DND-41 (cell line): Measurements from ENCODE around the gene CTSH.

Source experiments
- ATAC-seq: fragments of 200-7000 bp; cut with Tn5 transposase; 3 replicates; pipeline ENCODE4 v1.9.1; 2021; ENCODE audit warnings: low read depth; ENCODE audit not compliant: insufficient read depth
- DNase-seq: peaks from one replicate; pipeline ENCODE4 v3.0.0-alpha.2; 2020
- H2AFZ ChIP-seq: 2 replicates; pipeline ENCODE4 v1.6.0; 2012; ENCODE audit warnings: low read depth, low read length
- H3K27ac ChIP-seq: 2 replicates; pipeline ENCODE4 v1.5.1; 2012; ENCODE audit warnings: low read length, inconsistent platforms
- H3K27me3 ChIP-seq: fragments of 200-600 bp; sonication (generic); 2 replicates; pipeline ENCODE4 v1.6.0; 2012; ENCODE audit warnings: low read length, mild to moderate bottlenecking, inconsistent platforms; ENCODE audit not compliant: insufficient read depth, poor library complexity
- H3K36me3 ChIP-seq: 2 replicates; pipeline ENCODE4 v1.5.1; 2012; ENCODE audit warnings: low read length, inconsistent platforms; ENCODE audit not compliant: insufficient read depth
- H3K4me1 ChIP-seq: 2 replicates; pipeline ENCODE4 v1.5.1; 2012; ENCODE audit warnings: mild to moderate bottlenecking, low read length; ENCODE audit not compliant: insufficient read depth
- H3K4me2 ChIP-seq: 2 replicates; pipeline ENCODE4 v1.6.0; 2012; ENCODE audit warnings: mild to moderate bottlenecking, moderate library complexity, low read length, inconsistent platforms; ENCODE audit not compliant: insufficient read depth
- H3K4me3 ChIP-seq, 2 experiments: fragments of 200-600 bp in 1 of 2; shearing (Covaris generic) in 1 of 2; 2 replicates each; pipeline ENCODE4 v1.5.1; 2012 to 2016; ENCODE audit warnings: inconsistent platforms in 2 of 2, low read length in 2 of 2, mild to moderate bottlenecking in 2 of 2, low read depth in 1 of 2, moderate library complexity in 1 of 2
- H3K79me2 ChIP-seq: 2 replicates; pipeline ENCODE4 v1.6.0; 2012; ENCODE audit warnings: low read length, inconsistent platforms; ENCODE audit not compliant: insufficient read depth
- H3K9ac ChIP-seq: 2 replicates; pipeline ENCODE4 v1.6.0; 2012; ENCODE audit warnings: low read depth, mild to moderate bottlenecking, inconsistent platforms, low read length, moderate library complexity
- H3K9me3 ChIP-seq: 2 replicates; pipeline ENCODE4 v1.5.1; 2012; ENCODE audit warnings: low read length, moderate library complexity, mild to moderate bottlenecking, inconsistent platforms; ENCODE audit not compliant: insufficient read depth, severe bottlenecking
- H4K20me1 ChIP-seq: 2 replicates; pipeline ENCODE4 v1.6.0; 2012; ENCODE audit warnings: low read length; ENCODE audit not compliant: insufficient read depth
- EZH2 ChIP-seq: IDR thresholded peaks from 3 replicates; pipeline ENCODE4 v1.6.1; 2012; ENCODE audit warnings: borderline replicate concordance, low read depth, mild to moderate bottlenecking, moderate library complexity, low read length, inconsistent platforms; ENCODE audit not compliant: severe bottlenecking
- TF ChIP-seq, protein P1 (sequence below): IDR thresholded peaks from 2 replicates; pipeline ENCODE4 v1.5.1; 2012; ENCODE audit warnings: borderline replicate concordance, low read length, moderate library complexity, mild to moderate bottlenecking; ENCODE audit not compliant: poor library complexity, severe bottlenecking; ENCODE audit errors: extremely low read depth

The CTSH gene

DNA sequence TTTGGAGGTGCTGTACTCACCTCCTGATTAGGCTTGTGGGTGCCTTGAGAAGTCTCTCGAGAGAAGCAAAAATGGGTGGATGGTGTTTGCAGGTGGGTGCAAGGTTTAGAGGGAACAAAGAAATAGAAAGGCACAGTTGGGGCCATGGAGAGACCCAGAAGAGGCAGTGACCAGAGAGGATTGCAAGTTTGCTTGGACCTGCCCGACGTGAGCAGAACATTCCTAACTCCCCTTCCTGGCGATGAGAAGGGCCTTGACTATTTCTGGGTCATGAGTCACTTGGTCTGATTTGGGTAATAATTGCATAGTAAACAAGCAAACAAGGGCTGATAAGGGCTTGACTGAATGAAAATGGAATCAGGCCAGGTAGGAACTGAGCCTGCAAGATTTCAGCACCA lies 7.0 kb upstream of the CTSH start:
- ATAC-seq (no peak), DNase-seq (no peak)
- H3K9me3 ChIP-seq = no peaks in the 10 kb centered on the region
- H3K36me3 ChIP-seq = no peaks in the 10 kb centered on the region
- H3K4me2 ChIP-seq = no peak overlapping the region
- TF ChIP-seq, protein P1, sequence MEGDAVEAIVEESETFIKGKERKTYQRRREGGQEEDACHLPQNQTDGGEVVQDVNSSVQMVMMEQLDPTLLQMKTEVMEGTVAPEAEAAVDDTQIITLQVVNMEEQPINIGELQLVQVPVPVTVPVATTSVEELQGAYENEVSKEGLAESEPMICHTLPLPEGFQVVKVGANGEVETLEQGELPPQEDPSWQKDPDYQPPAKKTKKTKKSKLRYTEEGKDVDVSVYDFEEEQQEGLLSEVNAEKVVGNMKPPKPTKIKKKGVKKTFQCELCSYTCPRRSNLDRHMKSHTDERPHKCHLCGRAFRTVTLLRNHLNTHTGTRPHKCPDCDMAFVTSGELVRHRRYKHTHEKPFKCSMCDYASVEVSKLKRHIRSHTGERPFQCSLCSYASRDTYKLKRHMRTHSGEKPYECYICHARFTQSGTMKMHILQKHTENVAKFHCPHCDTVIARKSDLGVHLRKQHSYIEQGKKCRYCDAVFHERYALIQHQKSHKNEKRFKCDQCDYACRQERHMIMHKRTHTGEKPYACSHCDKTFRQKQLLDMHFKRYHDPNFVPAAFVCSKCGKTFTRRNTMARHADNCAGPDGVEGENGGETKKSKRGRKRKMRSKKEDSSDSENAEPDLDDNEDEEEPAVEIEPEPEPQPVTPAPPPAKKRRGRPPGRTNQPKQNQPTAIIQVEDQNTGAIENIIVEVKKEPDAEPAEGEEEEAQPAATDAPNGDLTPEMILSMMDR = no peak
- no peak for TF ChIP-seq EZH2
- no peak overlapping the region for H3K4me3 ChIP-seq
- no peak overlapping the region for H2AFZ ChIP-seq
- no peak overlapping the region for H3K9ac ChIP-seq
- H3K27me3 ChIP-seq = no peaks in the 10 kb centered on the region
- H4K20me1 ChIP-seq = no peaks in the 10 kb centered on the region
- no peaks in the 10 kb centered on the region for H3K4me1 ChIP-seq
- no peaks in the 10 kb centered on the region for H3K79me2 ChIP-seq
- H3K27ac ChIP-seq = no peak overlapping the region

DNA sequence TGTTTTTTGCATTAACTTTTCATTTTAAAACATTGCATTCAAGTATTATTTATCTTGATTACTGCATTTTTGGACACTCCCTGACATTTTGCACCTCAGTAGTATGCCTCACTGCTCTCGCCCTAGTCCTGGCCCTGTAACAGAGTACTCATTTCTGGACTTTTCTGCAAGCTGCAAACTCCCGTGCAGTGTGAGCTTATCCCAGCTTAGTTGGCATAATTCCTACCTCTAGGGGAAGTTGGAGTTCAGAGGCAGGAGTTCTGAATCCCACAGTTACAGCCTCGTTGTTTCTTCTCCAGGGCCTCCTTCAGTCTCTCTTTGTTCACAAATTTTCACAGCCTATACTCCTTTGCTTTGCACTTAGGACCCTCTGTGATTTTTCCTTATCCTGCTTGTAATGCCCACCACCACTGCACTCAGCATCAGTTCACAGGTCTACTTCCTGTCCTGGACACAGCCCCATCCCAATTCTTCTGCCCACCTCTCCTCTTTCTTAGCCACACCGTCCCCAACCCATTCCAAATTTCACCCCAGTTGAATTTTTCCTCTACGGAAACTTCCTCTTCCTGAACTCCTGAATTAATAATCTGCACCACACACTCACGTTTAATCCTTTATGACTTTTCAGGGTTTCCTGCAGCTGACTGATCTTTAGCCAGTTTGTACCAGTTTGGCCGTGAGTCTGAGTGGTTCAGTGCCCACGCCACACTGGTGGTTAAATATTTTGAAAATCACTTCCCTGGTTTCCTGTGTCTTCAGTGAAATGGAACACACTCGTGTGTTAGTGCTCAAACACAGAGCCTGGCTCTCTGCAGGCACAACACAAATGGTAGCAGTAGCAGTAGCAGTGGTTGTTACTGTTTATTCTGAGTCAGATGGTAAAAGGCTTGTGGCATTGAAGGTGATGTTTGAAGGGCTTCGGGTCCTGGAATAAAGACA lies 6.3 kb upstream of the CTSH start:
- H3K4me1 ChIP-seq = no peaks in the 10 kb centered on the region
- no peaks in the 10 kb centered on the region for H3K27me3 ChIP-seq
- H3K79me2 ChIP-seq = no peaks in the 10 kb centered on the region
- H3K9ac ChIP-seq = no peak overlapping the region
- no peak overlapping the region for H3K4me2 ChIP-seq
- no peak overlapping the region for H3K4me3 ChIP-seq
- TF ChIP-seq, protein P1 = no peak
- no peak for TF ChIP-seq EZH2
- H3K36me3 ChIP-seq = no peaks in the 10 kb centered on the region
- DNase-seq (no peak), ATAC-seq (peak; percentile 49; the same call in 2 of the 3 replicates)
- H3K27ac ChIP-seq = no peak overlapping the region
- H4K20me1 ChIP-seq = no peaks in the 10 kb centered on the region
- H2AFZ ChIP-seq = no peak overlapping the region
- H3K9me3 ChIP-seq = no peaks in the 10 kb centered on the region

DNA sequence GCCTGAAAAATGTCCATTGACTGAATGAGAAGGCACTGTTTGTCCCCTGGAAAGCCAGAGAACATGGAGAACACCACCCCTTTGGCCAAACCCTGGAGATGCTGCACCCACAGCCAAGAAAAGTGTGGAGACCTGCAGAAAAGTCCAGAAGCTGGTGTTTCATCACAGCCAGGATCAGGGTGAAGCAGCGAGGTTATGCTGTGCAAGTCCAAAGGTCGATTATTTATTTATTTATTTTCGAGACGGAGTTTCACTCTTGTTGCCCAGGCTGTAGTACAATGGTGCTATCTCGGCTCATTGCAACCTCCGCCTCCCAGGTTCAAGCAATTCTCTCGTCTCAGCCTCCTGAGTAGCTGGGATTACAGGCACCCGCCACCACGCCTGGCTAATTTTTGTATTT lies 5.5 kb upstream of the CTSH start:
- H3K9ac ChIP-seq = no peak overlapping the region
- no peak overlapping the region for H3K4me3 ChIP-seq
- TF ChIP-seq, protein P1 = no peak
- TF ChIP-seq EZH2 = no peak
- ATAC-seq (no peak), DNase-seq (no peak)
- no peaks in the 10 kb centered on the region for H3K79me2 ChIP-seq
- no peak overlapping the region for H3K27ac ChIP-seq
- no peaks in the 10 kb centered on the region for H3K36me3 ChIP-seq
- H3K4me1 ChIP-seq = no peaks in the 10 kb centered on the region
- no peak overlapping the region for H3K4me2 ChIP-seq
- no peaks in the 10 kb centered on the region for H3K9me3 ChIP-seq
- H2AFZ ChIP-seq = no peak overlapping the region
- H3K27me3 ChIP-seq = no peaks in the 10 kb centered on the region
- H4K20me1 ChIP-seq = no peaks in the 10 kb centered on the region
